ENCODE data around the gene NUP42. TPM values are rescaled to one million over a fixed set of nuclear protein-coding genes. Genes with fewer than 3 reads are reported as not detected.
A peak's percentile ranks its signal among the peaks of the same experiment; 100 is the strongest.
"Not testable (repeated sequence)": the region's sequence is repeated elsewhere in the genome, so short reads cannot be mapped to it uniquely, and the experiment has no call there.

NUP42 gene
- 10 to 100 TPM; 54.0 to 72.6 (median 65.7) TPM for polyA plus RNA-seq (ENCODE audit: insufficient read depth in 1 of 5, insufficient read length in 5 of 5, low replicate concordance in 1 of 5)
- long read RNA-seq, donor 1, transcript NUPL2-211 (3 exons, 739 nt): minor isoform, 7 of 20 reads
- long read RNA-seq, donor 1, transcript NUPL2-201 (7 exons, 1,795 nt): major isoform, 10 of 20 reads
- long read RNA-seq, donor 1, partial matches to known transcripts: 0 of 20 reads
- long read RNA-seq, donor 1, other reads (novel, unspliced or antisense): 0 of 20 reads
- long read RNA-seq, donor 2, transcript NUPL2-201 (7 exons, 1,795 nt): major isoform, 10 of 13 reads
- long read RNA-seq, donor 2, partial matches to known transcripts: 0 of 13 reads
- long read RNA-seq, donor 2, other reads (novel, unspliced or antisense): 0 of 13 reads
- long read RNA-seq, donor 3, transcript NUPL2-201 (7 exons, 1,795 nt): major isoform, 6 of 13 reads
- long read RNA-seq, donor 3, partial matches to known transcripts: 0 of 13 reads
- long read RNA-seq, donor 3, other reads (novel, unspliced or antisense): 0 of 13 reads
- long read RNA-seq, donor 4, partial matches to known transcripts: 0 of 10 reads
- long read RNA-seq, donor 4, other reads (novel, unspliced or antisense): 0 of 10 reads
- long read RNA-seq, donor 5, transcript NUPL2-211 (3 exons, 739 nt): minor isoform, 6 of 20 reads
- long read RNA-seq, donor 5, transcript NUPL2-201 (7 exons, 1,795 nt): major isoform, 11 of 20 reads
- long read RNA-seq, donor 5, partial matches to known transcripts: 0 of 20 reads
- long read RNA-seq, donor 5, other reads (novel, unspliced or antisense): 0 of 20 reads
- long read RNA-seq, donor 6, partial matches to known transcripts: 5 of 16 reads
- long read RNA-seq, donor 6, other reads (novel, unspliced or antisense): 0 of 16 reads
- long read RNA-seq, donor 7, partial matches to known transcripts: 0 of 9 reads
- long read RNA-seq, donor 7, other reads (novel, unspliced or antisense): 0 of 9 reads
- long read RNA-seq, donor 8, partial matches to known transcripts: 0 of 6 reads
- long read RNA-seq, donor 8, other reads (novel, unspliced or antisense): 0 of 6 reads

GRCh38 chr7:23181684-23182553, at the start of gene NUP42:
TSS of gene NUP42 (plus strand) at chr7:23182048. CDS start at chr7:23182086, 38 bp downstream.
- peak; percentile 97 for DNase-seq

- no peak for DNase-seq
These were observed 48.1 kb upstream of the NUP42 start for GRCh38 chr7:23133797-23134196.

GRCh38 chr7:23135755-23136154, 46.1 kb upstream of the NUP42 start:
- no peak for DNase-seq

GRCh38 chr7:23136216-23136615, 45.6 kb upstream of the NUP42 start:
- no peak for DNase-seq

GRCh38 chr7:23157679-23158078, 24.2 kb upstream of the NUP42 start:
- DNase-seq: no peak

- no peak for DNase-seq
These were observed 23.3 kb upstream of the NUP42 start for GRCh38 chr7:23158546-23158945.

GRCh38 chr7:23161482-23161881, 20.4 kb upstream of the NUP42 start:
- no peak for DNase-seq

GRCh38 chr7:23164846-23165245, 17.0 kb upstream of the NUP42 start:
- DNase-seq: no peak

- DNase-seq: no peak
These were observed 16.5 kb upstream of the NUP42 start for GRCh38 chr7:23165316-23165715.

GRCh38 chr7:23167691-23168090, 14.2 kb upstream of the NUP42 start:
- no peak for DNase-seq

- DNase-seq: no peak
These were observed 13.6 kb upstream of the NUP42 start for GRCh38 chr7:23168111-23168885.

GRCh38 chr7:23175938-23176337, 5.9 kb upstream of the NUP42 start:
- DNase-seq: no peak

- DNase-seq: no peak
These were observed 1.6 kb downstream of the NUP42 start for GRCh38 chr7:23183279-23184012.

GRCh38 chr7:23184291-23184690, 2.4 kb downstream of the NUP42 start:
- no peak for DNase-seq

- DNase-seq: no peak
These were observed 3.0 kb downstream of the NUP42 start for GRCh38 chr7:23184709-23185359.

- no peak for DNase-seq
These were observed 4.1 kb downstream of the NUP42 start for GRCh38 chr7:23185980-23186379.

- no peak for DNase-seq
These were observed 9.2 kb downstream of the NUP42 start for GRCh38 chr7:23191022-23191421.

GRCh38 chr7:23193650-23194227, 11.9 kb downstream of the NUP42 start:
- not testable (repeated sequence) for DNase-seq

- no peak for DNase-seq
These were observed 14.5 kb downstream of the NUP42 start for GRCh38 chr7:23196306-23196705.

All from right lung (tissue), 10 donors.